Jurkat, Clone E6-1 (cell line): Measurements from ENCODE around the gene NELL2.
"Not testable (repeated sequence)": the region's sequence is repeated elsewhere in the genome, so short reads cannot be mapped to it uniquely, and the experiment has no call there.

ENCODE experiments used
- DNase-seq: peaks from one replicate; pipeline ENCODE4 v3.0.0-alpha.2; 2011; ENCODE audit warnings: low read depth, low spot score
- H3K4me3 ChIP-seq: 2 replicates; pipeline ENCODE4 v1.5.1; 2011; ENCODE audit warnings: mild to moderate bottlenecking, low read length, control low read depth, moderate library complexity

Gene NELL2

GRCh38 chr12:44804068-44804467, 72.0 kb downstream of the NELL2 start:
- no peak overlapping the region for H3K4me3 ChIP-seq
- no peak for DNase-seq

- no peak overlapping the region for H3K4me3 ChIP-seq
- DNase-seq: no peak
Measured at GRCh38 chr12:44795970-44796369, 80.1 kb downstream of the NELL2 start.

GRCh38 chr12:44788731-44789130, 87.4 kb downstream of the NELL2 start:
- no peak for DNase-seq

GRCh38 chr12:44780221-44780790, 95.8 kb downstream of the NELL2 start:
- DNase-seq: no peak
- no peak overlapping the region for H3K4me3 ChIP-seq

More at GRCh38 chr12:44788731-44789130, 87.4 kb downstream of the NELL2 start:
- H3K4me3 ChIP-seq: no peak overlapping the region

- DNase-seq: no peak
- H3K4me3 ChIP-seq: no peak overlapping the region
Measured at GRCh38 chr12:44779766-44780165, 96.3 kb downstream of the NELL2 start.

GRCh38 chr12:44778863-44779262, 97.3 kb downstream of the NELL2 start:
- DNase-seq: no peak
- H3K4me3 ChIP-seq: no peak overlapping the region

GRCh38 chr12:44777044-44777443, 99.1 kb downstream of the NELL2 start:
- no peak for DNase-seq
- H3K4me3 ChIP-seq: no peak overlapping the region

GRCh38 chr12:44775901-44776300, 100.2 kb downstream of the NELL2 start:
- no peak for DNase-seq

GRCh38 chr12:44774815-44775411, 101.2 kb downstream of the NELL2 start:
- no peak overlapping the region for H3K4me3 ChIP-seq
- peak; percentile 17 for DNase-seq

More at GRCh38 chr12:44775901-44776300, 100.2 kb downstream of the NELL2 start:
- no peak overlapping the region for H3K4me3 ChIP-seq

- H3K4me3 ChIP-seq: no peak overlapping the region
- DNase-seq: no peak
Measured at GRCh38 chr12:44771485-44772021, 104.6 kb downstream of the NELL2 start.

GRCh38 chr12:44765796-44766195, 110.3 kb downstream of the NELL2 start:
- H3K4me3 ChIP-seq: no peak overlapping the region
- no peak for DNase-seq

- DNase-seq: no peak
- H3K4me3 ChIP-seq: no peak overlapping the region
Measured at GRCh38 chr12:44763021-44763420, 113.1 kb downstream of the NELL2 start.

- no peak for DNase-seq
- no peak overlapping the region for H3K4me3 ChIP-seq
Measured at GRCh38 chr12:44759289-44759688, 116.8 kb downstream of the NELL2 start.

GRCh38 chr12:44750468-44750867, 125.6 kb downstream of the NELL2 start:
- DNase-seq: no peak
- H3K4me3 ChIP-seq: no peak overlapping the region

GRCh38 chr12:44749566-44749965, 126.5 kb downstream of the NELL2 start:
- DNase-seq: no peak
- H3K4me3 ChIP-seq: no peak overlapping the region

GRCh38 chr12:44748950-44749468, 127.1 kb downstream of the NELL2 start:
- no peak for DNase-seq
- H3K4me3 ChIP-seq: no peak overlapping the region

GRCh38 chr12:44741292-44741980, 134.7 kb downstream of the NELL2 start:
- not testable (repeated sequence) for H3K4me3 ChIP-seq, DNase-seq

GRCh38 chr12:44738051-44738450, 138.1 kb downstream of the NELL2 start:
- H3K4me3 ChIP-seq: no peak overlapping the region
- DNase-seq: no peak

- DNase-seq: no peak
- no peak overlapping the region for H3K4me3 ChIP-seq
Measured at GRCh38 chr12:44728566-44728965, 147.5 kb downstream of the NELL2 start.

GRCh38 chr12:44720265-44720664, 155.8 kb downstream of the NELL2 start:
- H3K4me3 ChIP-seq: no peak overlapping the region
- DNase-seq: no peak
